H1 (cell line): ENCODE results near the gene CAPN11. TPM values are rescaled to one million over a fixed set of nuclear protein-coding genes. Genes with fewer than 3 reads are reported as not detected.
A peak's percentile ranks its signal among the peaks of the same experiment; 100 is the strongest.

Source experiments
- CTCF ChIA-PET: fragments of 300-600 bp; sonication (Branson Sonifier 250); formaldehyde crosslinking; loops from one replicate; lab custom pipeline; 2021; ENCODE audit not compliant: partially characterized antibody; lab: Charles Lee
- POLR2A ChIA-PET: fragments of 300-600 bp; sonication (Branson Sonifier 250); formaldehyde crosslinking; loops from one replicate; lab custom pipeline; 2021; ENCODE audit warnings: inconsistent platforms; ENCODE audit not compliant: partially characterized antibody; lab: Charles Lee
- DNase-seq, 2 experiments: peaks; one replicate each; pipeline versions ENCODE4 v3.0.0 to v3.0.0-alpha.2; 2010 to 2022; ENCODE audit warnings: low spot score in 2 of 2, low read depth in 1 of 2, mixed read lengths in 1 of 2
- FAIRE-seq: peaks from 2 replicates; lab custom pipeline; 2011; peaks lifted over from hg19 to GRCh38; lab: Jason Lieb, UNC
- H2AFZ ChIP-seq: 2 replicates; pipeline ENCODE4 v1.8.1; 2012; ENCODE audit warnings: low read length, inconsistent platforms
- H2AK5ac ChIP-seq: 2 replicates; pipeline ENCODE4 v1.6.1; 2013; ENCODE audit warnings: low read depth, low read length
- H2BK120ac ChIP-seq: replicated peaks from 2 replicates; pipeline ENCODE3; 2013; ENCODE audit warnings: low read depth, low read length, inconsistent platforms
- H2BK12ac ChIP-seq: 2 replicates; pipeline ENCODE4 v1.6.1; 2013; ENCODE audit warnings: low read depth, low read length
- H2BK15ac ChIP-seq: 2 replicates; pipeline ENCODE4 v1.6.1; 2013; ENCODE audit warnings: low read length
- H2BK20ac ChIP-seq: 2 replicates; pipeline ENCODE4 v1.6.1; 2013; ENCODE audit warnings: low read length
- H2BK5ac ChIP-seq: 2 replicates; pipeline ENCODE4 v1.6.1; 2013; ENCODE audit warnings: low read depth, low read length
- H3K14ac ChIP-seq: 2 replicates; pipeline ENCODE4 v1.6.1; 2013; ENCODE audit warnings: inconsistent platforms; ENCODE audit not compliant: insufficient read length
- H3K18ac ChIP-seq: 2 replicates; pipeline ENCODE4 v1.6.1; 2013; ENCODE audit warnings: low read length; ENCODE audit errors: extremely low read depth
- H3K23ac ChIP-seq: 2 replicates; pipeline ENCODE4 v1.6.1; 2013; ENCODE audit warnings: inconsistent platforms; ENCODE audit not compliant: insufficient read length
- H3K23me2 ChIP-seq: 2 replicates; pipeline ENCODE4 v1.6.1; 2013; ENCODE audit warnings: low read depth, low read length
- H3K27ac ChIP-seq: 2 replicates; pipeline ENCODE4 v1.6.1; 2011; ENCODE audit warnings: low read depth, low read length, inconsistent platforms
- H3K27me3 ChIP-seq, 4 experiments: replicated peaks in 1 of 4; 1 replicate in 1 of 4; 2 replicates in 3 of 4; pipeline versions ENCODE4 v1.6.1 to v1.8.1; 2011 to 2013; ENCODE audit warnings: low read length in 3 of 4, mild to moderate bottlenecking in 3 of 4, inconsistent platforms in 2 of 4, mixed read lengths in 2 of 4, moderate library complexity in 1 of 4; ENCODE audit not compliant: control insufficient read depth in 3 of 4, insufficient read depth in 3 of 4; ENCODE audit errors: extremely low read depth in 1 of 4
- H3K36me3 ChIP-seq, 4 experiments: 2 replicates each; pipeline versions ENCODE4 v1.6.1 to v1.8.1; 2011 to 2013; ENCODE audit warnings: mild to moderate bottlenecking in 4 of 4, low read length in 3 of 4, moderate library complexity in 2 of 4, control low read depth in 1 of 4, inconsistent platforms in 1 of 4; ENCODE audit not compliant: insufficient read depth in 4 of 4, control insufficient read depth in 2 of 4
- H3K4ac ChIP-seq: replicated peaks from 2 replicates; pipeline ENCODE3; 2013; ENCODE audit warnings: low read length, low read depth, mixed read lengths, inconsistent platforms; ENCODE audit not compliant: insufficient read length
- H3K4me1 ChIP-seq, 4 experiments: replicated peaks in 1 of 4; 1 replicate in 1 of 4; 2 replicates in 3 of 4; pipeline versions ENCODE4 v1.6.1 to v1.8.1; 2011 to 2013; ENCODE audit warnings: low read length in 3 of 4, inconsistent platforms in 2 of 4, mixed read lengths in 1 of 4; ENCODE audit not compliant: insufficient read depth in 4 of 4, control insufficient read depth in 3 of 4
- H3K4me2 ChIP-seq, 2 experiments: 2 replicates each; pipeline versions ENCODE4 v1.6.1 to v1.8.1; 2011 to 2013; ENCODE audit warnings: low read depth in 2 of 2, low read length in 2 of 2, control low read depth in 1 of 2, inconsistent platforms in 1 of 2, mild to moderate bottlenecking in 1 of 2; ENCODE audit not compliant: insufficient read depth in 1 of 2
- H3K4me3 ChIP-seq, 4 experiments: fragments of 200-600, 300-600 bp in 1 of 4; sonication (generic), shearing (Covaris generic), sonication (Bioruptor Twin) in 1 of 4; 2 replicates each; pipeline versions ENCODE4 v1.5.1 to v1.8.1; 2011 to 2016; ENCODE audit warnings: low read length in 4 of 4, low read depth in 3 of 4, control low read depth in 2 of 4, inconsistent platforms in 2 of 4, mild to moderate bottlenecking in 2 of 4, mixed read lengths in 1 of 4, moderate library complexity in 1 of 4; ENCODE audit not compliant: insufficient read depth in 2 of 4; ENCODE audit errors: extremely low read depth in 1 of 4
- H3K56ac ChIP-seq: replicated peaks from 2 replicates; pipeline ENCODE3; 2013; ENCODE audit warnings: low read depth, mild to moderate bottlenecking, mixed read lengths, low read length, inconsistent platforms; ENCODE audit not compliant: insufficient read length
- H3K79me1 ChIP-seq: 2 replicates; pipeline ENCODE4 v1.6.1; 2013; ENCODE audit warnings: low read depth, low read length, control low read depth
- H3K79me2 ChIP-seq, 2 experiments: 2 replicates each; pipeline versions ENCODE4 v1.6.1 to v1.8.1; 2012 to 2013; ENCODE audit warnings: low read length in 2 of 2, mild to moderate bottlenecking in 2 of 2, inconsistent platforms in 1 of 2; ENCODE audit not compliant: insufficient read depth in 2 of 2, control insufficient read depth in 1 of 2
- H3K9ac ChIP-seq, 4 experiments: replicated peaks in 1 of 4; 1 replicate in 1 of 4; 2 replicates in 3 of 4; pipeline versions ENCODE4 v1.6.1 to v1.8.1; 2011 to 2013; ENCODE audit warnings: low read depth in 3 of 4, low read length in 3 of 4, control low read depth in 2 of 4, mild to moderate bottlenecking in 2 of 4, moderate library complexity in 2 of 4, inconsistent platforms in 1 of 4; ENCODE audit errors: extremely low read depth in 1 of 4
- H3K9me3 ChIP-seq, 2 experiments: 2 replicates each; pipeline versions ENCODE4 v1.6.1 to v1.8.1; 2012 to 2013; ENCODE audit warnings: mild to moderate bottlenecking in 2 of 2, moderate library complexity in 2 of 2, control low read depth in 1 of 2, inconsistent platforms in 1 of 2, low read depth in 1 of 2, low read length in 1 of 2, mixed read lengths in 1 of 2; ENCODE audit not compliant: insufficient read depth in 2 of 2
- H4K20me1 ChIP-seq, 2 experiments: replicated peaks in 1 of 2; 2 replicates each; pipeline versions ENCODE3 to v1.8.1; 2011 to 2013; ENCODE audit warnings: inconsistent platforms in 2 of 2, low read length in 2 of 2, mild to moderate bottlenecking in 1 of 2; ENCODE audit not compliant: insufficient read depth in 2 of 2, control insufficient read depth in 1 of 2
- H4K5ac ChIP-seq: 2 replicates; pipeline ENCODE4 v1.6.1; 2013; ENCODE audit warnings: low read length, low read depth, mixed read lengths, inconsistent platforms; ENCODE audit not compliant: insufficient read length
- H4K8ac ChIP-seq: 2 replicates; pipeline ENCODE4 v1.8.0; 2013; ENCODE audit warnings: mild to moderate bottlenecking, moderate library complexity, low read length, inconsistent platforms; ENCODE audit not compliant: insufficient read depth; ENCODE audit errors: extremely low read depth
- H4K91ac ChIP-seq: replicated peaks from 2 replicates; pipeline ENCODE3; 2013; ENCODE audit warnings: low read length, mixed read lengths, inconsistent platforms; ENCODE audit not compliant: insufficient read length
- SUZ12 ChIP-seq: fragments of 200-600 bp; sonication (generic); IDR thresholded peaks from 2 replicates; pipeline ENCODE4 v1.6.1; 2012; ENCODE audit warnings: mild to moderate bottlenecking, inconsistent platforms, low read length, moderate library complexity, mixed read lengths
- WGBS, 2 experiments: shearing (Covaris generic) in 1 of 2; methylation state at CpG; one replicate each; pipeline versions ENCODE4 v1.1.6 to v1.1.7; 2013 to 2015; ENCODE audit warnings: low lambda C conversion rate in 2 of 2, mixed read lengths in 2 of 2, inconsistent platforms in 1 of 2, low coverage in 1 of 2, missing lambda C conversion rate in 1 of 2; ENCODE audit not compliant: insufficient replicate concordance in 2 of 2, insufficient coverage in 1 of 2, insufficient read length in 1 of 2; ENCODE audit errors: extremely low coverage in 1 of 2, missing lambda C conversion rate in 1 of 2; 5-methylcytosine and 5-hydroxymethylcytosine counted together
- polyA plus RNA-seq, 7 experiments: library from polyadenylated mRNA; depleted of rRNA in 3 of 7; stranded (reverse) in 5 of 7; unstranded in 2 of 7; fragments of >200 nt in 5 of 7; fragments of 200-250 nt in 2 of 7; gene quantifications; 1 replicate in 5 of 7; 2 replicates in 1 of 7; 4 replicates in 1 of 7; pipeline versions ENCODE4 v1.2.1 to v1.2.3, GENCODE V29; 2011 to 2013; ENCODE audit warnings: missing spikeins in 2 of 7, mixed read lengths in 2 of 7
- total RNA-seq: library from RNA; stranded (reverse); fragmentation: NEBNext Ultra II Directional; extraction: Animal tissue kit (Norgen Biotek cat#: 25700); gene quantifications from 2 replicates; pipeline ENCODE4 v1.2.1, GENCODE V29; 2021

Gene CAPN11
- total and polyA plus RNA-seq, 2 of the 8 experiments (the other 6 are each of a cell fraction or from before 2014, with no cell fraction given) = 0.95 to 0.97 TPM

GRCh38 chr6:44220913-44221290 is 62.3 kb downstream of the CAPN11 start:
- CTCF ChIA-PET = interaction anchor here (0.6 to 19.4 kb wide), 12 partner anchors 8 to 67 kb away, joined by 3 to 287 read pairs (median 4); no protein-coding TSS in a partner anchor
- Histone ChIP-seq H3K4me1 (peaks cover 29 to 62% (median 41%) of the 10 kb centered on the region in 4 experiments), H3K23me2 (peaks cover 16% of the 10 kb centered on the region), H4K8ac (no peak overlapping the region), H3K18ac (peak overlapping the region; percentile 9; the same call in 1 of the 2 replicates), H3K4me3 (no peak overlapping the region), H2BK20ac (peak overlapping the region; percentile 68; the same call in 1 of the 2 replicates), H3K27ac (no peak overlapping the region), H3K14ac (no peak overlapping the region), H2BK5ac (peak overlapping the region; percentile 76; the same call in 1 of the 2 replicates), H2BK120ac (peak overlapping the region; percentile 67), H3K4me2 (no peak overlapping the region; a peak in 1 of 4 replicates), H2AFZ (no peak overlapping the region), H3K9ac (no peak overlapping the region), H4K91ac (peak overlapping the region; percentile 87), H3K36me3 (no peaks in the 10 kb centered on the region), H3K56ac (no peak overlapping the region), H3K9me3 (no peaks in the 10 kb centered on the region), H2AK5ac (peak overlapping the region; percentile 93), H2BK15ac (peak overlapping the region; percentile 46; the same call in 1 of the 2 replicates), H3K4ac (no peak overlapping the region), H3K79me2 (peaks cover 10 to 20% of the 10 kb centered on the region in 2 experiments; a peak in 3 of 4 replicates), H3K23ac (no peak overlapping the region), H4K20me1 (peaks cover 11 to 12% of the 10 kb centered on the region in 2 experiments), H2BK12ac (peak overlapping the region; percentile 98; the same call in 1 of the 2 replicates), H3K27me3 (no peaks in the 10 kb centered on the region), H4K5ac (no peak overlapping the region), H3K79me1 (no peaks in the 10 kb centered on the region; the same call in 1 of the 2 replicates)
- DNase-seq (no peak), FAIRE-seq (no peak)
- POLR2A ChIA-PET = interaction anchor here (0.7 to 21.0 kb wide), 8 partner anchors 9 to 44 kb away, joined by 3 to 477 read pairs (median 4); partner anchors contain the start of gene HSP90AB1
- 84% methylated on average over 4 of the region's 4 CpGs; no CpG with 5 or more reads in 1 of the 2 experiments for WGBS, 2 experiments
- TF ChIP-seq SUZ12 = no peak
